ENCODE measurements around the gene DPP9. TPM values are rescaled to one million over a fixed set of nuclear protein-coding genes. Genes with fewer than 3 reads are reported as not detected.

Gene DPP9
- total RNA-seq, 4 donors from 2014 or later, result 32.0 to 50.7 (median 42.9) TPM

- no peak for TF ChIP-seq POLR2A (IDR thresholded peaks at IDR 0.05)
- TF ChIP-seq, protein P1, sequence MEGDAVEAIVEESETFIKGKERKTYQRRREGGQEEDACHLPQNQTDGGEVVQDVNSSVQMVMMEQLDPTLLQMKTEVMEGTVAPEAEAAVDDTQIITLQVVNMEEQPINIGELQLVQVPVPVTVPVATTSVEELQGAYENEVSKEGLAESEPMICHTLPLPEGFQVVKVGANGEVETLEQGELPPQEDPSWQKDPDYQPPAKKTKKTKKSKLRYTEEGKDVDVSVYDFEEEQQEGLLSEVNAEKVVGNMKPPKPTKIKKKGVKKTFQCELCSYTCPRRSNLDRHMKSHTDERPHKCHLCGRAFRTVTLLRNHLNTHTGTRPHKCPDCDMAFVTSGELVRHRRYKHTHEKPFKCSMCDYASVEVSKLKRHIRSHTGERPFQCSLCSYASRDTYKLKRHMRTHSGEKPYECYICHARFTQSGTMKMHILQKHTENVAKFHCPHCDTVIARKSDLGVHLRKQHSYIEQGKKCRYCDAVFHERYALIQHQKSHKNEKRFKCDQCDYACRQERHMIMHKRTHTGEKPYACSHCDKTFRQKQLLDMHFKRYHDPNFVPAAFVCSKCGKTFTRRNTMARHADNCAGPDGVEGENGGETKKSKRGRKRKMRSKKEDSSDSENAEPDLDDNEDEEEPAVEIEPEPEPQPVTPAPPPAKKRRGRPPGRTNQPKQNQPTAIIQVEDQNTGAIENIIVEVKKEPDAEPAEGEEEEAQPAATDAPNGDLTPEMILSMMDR (IDR thresholded peaks at IDR 0.05), result no peak
- 86 to 91% methylated on average over 16 to 19 of the region's 19 CpGs for WGBS, 2 donors
- no peak overlapping the region for H3K27ac ChIP-seq
- intact Hi-C loops (cut with DNase I), result no loop called here
- H3K36me3 ChIP-seq, result peaks cover 35 to 41% of the 10 kb centered on the region in 2 donors
- H3K4me3 ChIP-seq (replicated peaks in 1 of 3), result no peak overlapping the region
- H3K27me3 ChIP-seq, result no peaks in the 10 kb centered on the region
- no peaks in the 10 kb centered on the region for H3K9me3 ChIP-seq
- DNase-seq, result no peak
- H3K4me1 ChIP-seq, result no peaks in the 10 kb centered on the region
Observed at GRCh38 chr19:4705413-4706131, 18.1 kb downstream of the DPP9 start.

DNA sequence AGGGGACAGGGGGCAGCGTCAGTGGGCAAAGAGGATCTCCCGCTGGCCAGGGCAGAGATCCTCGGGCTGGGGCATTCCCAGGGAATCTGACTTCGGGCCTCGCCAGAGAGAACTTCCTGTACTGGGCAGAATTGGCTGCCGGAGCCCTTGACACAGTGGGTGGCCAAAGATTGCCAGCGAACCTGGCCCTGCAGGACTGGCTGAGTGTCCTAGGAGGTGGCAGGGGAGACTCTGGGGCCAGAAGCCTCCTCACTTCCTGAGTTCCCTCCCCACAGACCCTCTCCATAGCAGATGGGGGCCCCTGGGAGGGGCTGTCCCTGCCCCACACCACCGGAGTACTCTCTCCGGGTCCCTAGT, 19.3 kb downstream of the DPP9 start:
- Histone ChIP-seq H3K4me1 (no peaks in the 10 kb centered on the region), H3K27ac (no peak overlapping the region), H3K9me3 (no peaks in the 10 kb centered on the region), H3K36me3 (peaks cover 45 to 46% of the 10 kb centered on the region in 2 donors), H3K4me3 (replicated peaks in 1 of 3) (no peak overlapping the region), H3K27me3 (no peaks in the 10 kb centered on the region)
- DNase-seq, result no peak
- no peak for TF ChIP-seq POLR2A (IDR thresholded peaks at IDR 0.05)
- TF ChIP-seq, protein P1 (IDR thresholded peaks at IDR 0.05), result no peak
- 90 to 96% methylated on average over 6 to 8 of the region's 9 CpGs for WGBS, 2 donors
- intact Hi-C loops (cut with DNase I), result no loop called here

GRCh38 chr19:4703671-4704316, 19.8 kb downstream of the DPP9 start:
- no peak for TF ChIP-seq POLR2A (IDR thresholded peaks at IDR 0.05)
- TF ChIP-seq, protein P1 (IDR thresholded peaks at IDR 0.05), result no peak
- no peak for DNase-seq
- intact Hi-C loops (cut with DNase I), result no loop called here
- H3K27ac ChIP-seq, result no peak overlapping the region
- no peak overlapping the region for H3K4me3 ChIP-seq (replicated peaks in 1 of 3)
- peaks cover 45 to 48% of the 10 kb centered on the region in 2 donors for H3K36me3 ChIP-seq
- WGBS, 2 donors, result 95 to 96% methylated on average over 25 to 27 of the region's 28 CpGs
- no peaks in the 10 kb centered on the region for H3K4me1 ChIP-seq
- no peaks in the 10 kb centered on the region for H3K9me3 ChIP-seq
- H3K27me3 ChIP-seq, result no peaks in the 10 kb centered on the region

GRCh38 chr19:4702764-4703163, 20.9 kb downstream of the DPP9 start:
- Histone ChIP-seq H3K27me3 (no peaks in the 10 kb centered on the region), H3K4me1 (no peaks in the 10 kb centered on the region), H3K4me3 (replicated peaks in 1 of 3) (no peak overlapping the region), H3K27ac (no peak overlapping the region), H3K9me3 (no peaks in the 10 kb centered on the region), H3K36me3 (peaks cover 54 to 55% of the 10 kb centered on the region in 2 donors)
- intact Hi-C loops (cut with DNase I), result no loop called here
- TF ChIP-seq POLR2A (IDR thresholded peaks at IDR 0.05), result no peak
- TF ChIP-seq, protein P1 (IDR thresholded peaks at IDR 0.05), result no peak
- 90 to 93% methylated on average over 11 of the region's 11 CpGs for WGBS, 2 donors
- no peak for DNase-seq

- Histone ChIP-seq H3K27ac (no peak overlapping the region), H3K4me1 (no peaks in the 10 kb centered on the region), H3K27me3 (no peaks in the 10 kb centered on the region), H3K4me3 (replicated peaks in 1 of 3) (no peak overlapping the region), H3K36me3 (peaks cover 65 to 67% of the 10 kb centered on the region in 2 donors), H3K9me3 (no peaks in the 10 kb centered on the region)
- TF ChIP-seq POLR2A (IDR thresholded peaks at IDR 0.05), result no peak
- TF ChIP-seq, protein P1 (IDR thresholded peaks at IDR 0.05), result no peak
- DNase-seq, result no peak
- intact Hi-C loops (cut with DNase I), result no loop called here
- WGBS, 2 donors, result 95 to 97% methylated on average over 8 of the region's 8 CpGs
Observed at GRCh38 chr19:4701557-4701956, 22.1 kb downstream of the DPP9 start.

All from thyroid gland (tissue), 4 donors.